ENCODE measurements around the gene TPSB2.

TPSB2 gene

DNA sequence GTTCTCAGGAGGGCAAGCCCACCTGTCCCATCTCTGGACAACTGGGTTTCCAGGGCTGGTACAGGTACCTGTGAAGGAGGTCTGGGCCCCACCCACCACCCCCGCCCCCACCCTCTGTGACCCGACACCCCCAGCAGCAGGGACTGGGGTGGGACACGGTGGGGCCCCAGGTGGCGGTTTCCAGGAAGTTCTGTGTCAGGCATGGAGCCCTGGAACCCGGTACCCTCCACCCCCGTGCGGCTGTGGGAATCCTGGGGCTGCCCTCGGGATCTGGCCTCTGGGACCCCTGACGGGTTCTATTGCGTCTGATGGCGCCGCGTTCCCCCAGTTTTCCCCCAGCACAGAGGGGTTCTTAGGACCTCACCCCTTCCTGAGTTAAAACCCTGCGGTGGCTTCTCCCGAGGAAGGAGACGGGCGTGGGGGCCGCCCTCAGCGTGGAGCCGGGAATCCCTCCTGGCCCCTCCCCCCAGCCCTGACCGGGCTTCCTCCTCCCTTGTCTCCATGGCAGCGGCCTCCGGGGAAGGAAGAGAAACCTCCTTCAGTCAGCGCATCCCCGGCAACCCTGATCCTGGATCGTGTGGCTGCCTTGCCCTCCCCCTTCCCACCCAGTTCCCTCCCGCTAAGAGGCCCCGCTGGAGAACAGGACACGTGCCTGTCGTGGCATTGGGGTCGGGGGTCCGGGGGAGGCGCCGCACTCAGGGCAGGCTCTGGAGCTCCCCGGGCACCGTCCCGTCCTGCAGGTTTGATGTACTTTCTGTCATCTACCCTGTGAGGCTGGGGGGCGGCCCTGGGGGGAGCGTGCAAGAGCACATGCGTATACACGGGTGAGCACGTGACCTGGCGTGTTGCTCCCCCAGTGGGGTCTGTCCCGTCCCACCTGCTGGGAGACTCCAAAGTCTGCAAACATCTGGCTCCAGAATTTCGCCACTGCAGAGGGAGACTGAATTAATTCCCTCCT lies 46.8 kb downstream of the TPSB2 start:
- DNase-seq (ENCODE audit: low read depth, low spot score): no peak

DNA sequence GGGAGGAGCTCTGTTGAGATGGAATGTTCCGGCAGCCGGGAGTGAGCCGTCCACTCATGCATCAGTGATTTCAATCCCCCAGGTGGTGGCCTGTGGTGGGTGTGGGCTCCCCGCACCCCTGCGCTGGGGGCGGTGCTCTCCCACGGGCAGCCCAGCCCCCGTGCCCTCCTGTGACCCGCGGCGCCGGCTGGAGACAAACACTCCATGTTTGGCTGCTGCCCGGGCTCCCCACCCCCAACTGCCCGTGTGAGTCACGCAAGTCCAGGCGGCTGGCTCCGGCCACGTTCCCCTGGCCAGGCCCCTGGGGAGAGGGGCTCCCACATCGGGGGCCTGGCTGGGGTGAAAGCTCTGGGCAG lies 47.7 kb downstream of the TPSB2 start:
- no peak for DNase-seq (ENCODE audit: low read depth, low spot score)

DNA sequence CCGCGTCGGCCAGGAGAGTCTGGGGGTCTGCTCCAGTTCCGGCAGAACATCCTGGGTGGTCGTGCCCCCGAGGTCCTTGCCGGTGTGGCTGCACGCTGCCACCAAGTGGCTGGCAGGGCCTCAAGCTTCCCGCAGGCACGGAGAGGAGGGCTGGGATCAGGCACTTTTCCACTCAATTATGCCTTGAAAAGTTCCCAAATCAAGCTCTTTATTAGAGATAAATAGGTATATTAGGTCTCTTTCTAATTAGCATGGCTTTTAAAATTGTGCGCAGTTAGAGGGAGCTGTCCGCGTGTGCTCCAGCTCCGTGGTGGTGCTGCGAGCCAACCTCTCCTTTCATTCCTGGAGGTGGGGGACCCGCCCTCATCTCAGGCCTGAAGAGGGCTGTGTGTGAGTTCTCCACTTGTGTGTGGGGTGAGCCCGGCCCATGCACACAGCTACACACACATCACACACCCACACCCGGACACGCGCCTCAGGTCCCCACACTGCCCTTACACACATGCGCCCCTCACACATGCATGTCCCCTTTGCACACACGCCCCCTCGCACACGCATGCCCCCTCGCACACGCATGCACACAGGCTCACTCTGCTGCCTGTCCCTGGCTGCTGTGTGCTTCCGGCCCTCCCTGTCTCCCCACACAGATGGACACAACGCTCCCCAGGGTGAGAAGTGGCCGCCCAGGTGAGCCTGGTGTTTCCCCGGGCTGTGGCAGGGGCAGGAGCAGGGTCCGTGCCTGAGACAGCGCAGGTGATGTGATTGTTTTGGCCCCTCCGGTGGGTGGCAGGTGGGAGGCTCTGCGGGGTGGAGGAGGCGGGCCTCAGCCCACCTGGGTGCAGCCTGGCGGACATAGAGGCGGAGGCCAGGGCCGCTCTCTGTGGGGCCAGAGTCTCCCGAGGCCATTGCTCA lies 48.3 kb downstream of the TPSB2 start:
- no peak for DNase-seq (ENCODE audit: low read depth, low spot score)

DNA sequence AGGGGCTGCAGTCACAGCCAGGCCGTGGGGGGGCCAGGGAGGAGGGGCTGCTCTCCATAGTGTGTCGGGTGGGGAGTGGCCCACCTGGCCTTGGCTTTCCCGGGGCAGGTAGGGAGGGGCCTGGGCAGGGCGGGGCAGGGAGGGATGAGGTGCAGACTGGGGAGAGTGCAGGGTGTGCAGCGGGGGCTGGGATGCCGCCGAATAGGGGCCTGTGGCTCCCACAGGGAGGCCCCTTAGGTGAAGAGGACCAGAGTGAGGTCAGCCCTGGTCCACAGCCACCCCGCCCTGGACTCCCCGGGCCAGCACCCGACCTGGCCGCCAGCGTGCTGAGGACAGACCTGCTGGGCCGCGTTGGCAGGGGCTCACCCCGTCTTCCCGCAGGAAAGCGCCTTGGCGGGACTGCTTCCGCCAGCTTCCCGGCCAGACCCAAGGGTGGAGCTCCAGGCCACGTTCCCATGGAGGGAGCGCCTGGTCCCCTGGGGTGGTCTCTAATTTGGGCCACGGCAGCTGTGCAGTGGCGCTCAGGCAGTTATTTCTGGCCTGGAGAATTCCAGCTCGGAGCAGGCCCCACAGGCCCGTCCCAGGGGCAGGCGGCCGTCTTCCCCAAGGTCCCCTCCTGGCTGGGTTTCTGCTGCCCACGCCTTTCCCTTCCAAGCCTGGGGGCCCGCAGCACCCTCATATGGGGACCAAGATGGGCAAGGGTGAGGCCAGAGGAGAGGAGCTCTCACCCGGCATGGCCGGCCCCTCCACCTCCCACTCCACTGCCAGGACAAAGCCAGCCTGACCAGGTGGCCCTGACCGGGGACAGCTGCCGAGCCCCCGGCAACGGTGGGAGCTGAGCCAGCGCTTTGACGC lies 49.2 kb downstream of the TPSB2 start:
- DNase-seq (ENCODE audit: low read depth, low spot score): no peak

Measured in activated CD4-positive, CD25-positive, alpha-beta regulatory T cell treated with anti-CD3 and anti-CD28 coated beads, Interleukin-2, amount 50 U/mL, for 16 hours (primary cell).